Measurements from ENCODE around the gene ASH1L. TPM values are rescaled to one million over a fixed set of nuclear protein-coding genes. Genes with fewer than 3 reads are reported as not detected.
"Not testable (repeated sequence)": the region's sequence is repeated elsewhere in the genome, so short reads cannot be mapped to it uniquely, and the experiment has no call there.

ASH1L gene
- total and polyA plus RNA-seq, 2 donors (not counting 3 experiments of a cell fraction or from before 2014, with no cell fraction given) = 11.6 to 29.2 TPM

GRCh38 chr1:155487541-155487940 lies 75.1 kb downstream of the ASH1L start:
- dilution Hi-C loops (cut with MboI; ENCODE audit: extremely low pct_ligation_motif_present, low sequenced_read_pairs) = no loop called here
- intact Hi-C loops (cut with micrococcal nuclease) = no loop called here

GRCh38 chr1:155486952-155487351 lies 75.7 kb downstream of the ASH1L start:
- BruUV-seq (replicated peaks); H4K20me1 ChIP-seq (replicated peaks; ENCODE audit: control insufficient read depth, extremely low read depth, insufficient read depth, low read length); H3K36me3 ChIP-seq (ENCODE audit: control insufficient read depth in 2 of 2, extremely low read depth in 1 of 2, insufficient read depth in 2 of 2, low read length in 2 of 2); dilution Hi-C loops (cut with MboI; ENCODE audit: extremely low pct_ligation_motif_present, low sequenced_read_pairs); H3K9me3 ChIP-seq (replicated peaks; ENCODE audit: control insufficient read depth, insufficient read depth, low read length); DNase-seq (ENCODE audit: low read depth, low spot score); H2AFZ ChIP-seq (ENCODE audit: low read depth, low read length); H3K4me2 ChIP-seq (ENCODE audit: insufficient read depth, low read length); H3K9ac ChIP-seq (replicated peaks; ENCODE audit: extremely low read depth, insufficient read depth, low read length); H3K27ac ChIP-seq (ENCODE audit: insufficient read depth, low read depth, low read length); FAIRE-seq; POLR2A ChIA-PET; intact Hi-C loops (cut with micrococcal nuclease); H3K4me3 ChIP-seq (replicated peaks in 1 of 3; ENCODE audit: insufficient read depth in 1 of 3, low read depth in 1 of 3, low read length in 3 of 3); H3K79me2 ChIP-seq (ENCODE audit: control insufficient read depth, insufficient read depth, low read length); H3K27me3 ChIP-seq (ENCODE audit: control insufficient read depth in 2 of 2, insufficient read depth in 2 of 2, low read length in 2 of 2); H3K9me1 ChIP-seq (replicated peaks; ENCODE audit: control insufficient read depth, extremely low read depth, insufficient read depth, low read length); H3K4me1 ChIP-seq (ENCODE audit: control insufficient read depth, extremely low read depth, insufficient read depth, low read length): not testable (repeated sequence)
- CTCF ChIA-PET = interaction anchor here (1.1 to 1.4 kb wide), 2 partner anchors 9 to 17 kb away, joined by 3 to 4 read pairs; no protein-coding TSS in a partner anchor

More at GRCh38 chr1:155487541-155487940, 75.1 kb downstream of the ASH1L start:
- H3K4me3 ChIP-seq (replicated peaks in 1 of 3; ENCODE audit: insufficient read depth in 1 of 3, low read depth in 1 of 3, low read length in 3 of 3) = no peak overlapping the region
- no peaks in the 10 kb centered on the region for H3K9me1 ChIP-seq (replicated peaks; ENCODE audit: control insufficient read depth, extremely low read depth, insufficient read depth, low read length)
- H3K36me3 ChIP-seq (ENCODE audit: control insufficient read depth in 2 of 2, extremely low read depth in 1 of 2, insufficient read depth in 2 of 2, low read length in 2 of 2) = no peaks in the 10 kb centered on the region
- FAIRE-seq (no peak), DNase-seq (ENCODE audit: low read depth, low spot score) (no peak)
- CTCF ChIA-PET = interaction anchor here (1.1 to 1.4 kb wide), 2 partner anchors 8 to 17 kb away, joined by 3 to 4 read pairs; no protein-coding TSS in a partner anchor
- no peaks in the 10 kb centered on the region for H3K4me1 ChIP-seq (ENCODE audit: control insufficient read depth, extremely low read depth, insufficient read depth, low read length)
- POLR2A ChIA-PET = interaction anchor here (0.7 kb wide), 1 partner anchor 23 kb away, joined by 4 read pairs; no protein-coding TSS in a partner anchor
- peaks cover 4% of the 10 kb centered on the region for H3K79me2 ChIP-seq (ENCODE audit: control insufficient read depth, insufficient read depth, low read length)
- no peak overlapping the region for H3K4me2 ChIP-seq (ENCODE audit: insufficient read depth, low read length)
- H3K9me3 ChIP-seq (replicated peaks; ENCODE audit: control insufficient read depth, insufficient read depth, low read length) = no peaks in the 10 kb centered on the region
- H3K27ac ChIP-seq (ENCODE audit: insufficient read depth, low read depth, low read length) = no peak overlapping the region
- no TSS peak for BruUV-seq (replicated peaks)
- H3K9ac ChIP-seq (replicated peaks; ENCODE audit: extremely low read depth, insufficient read depth, low read length) = no peak overlapping the region
- no peak overlapping the region for H2AFZ ChIP-seq (ENCODE audit: low read depth, low read length)
- H4K20me1 ChIP-seq (replicated peaks; ENCODE audit: control insufficient read depth, extremely low read depth, insufficient read depth, low read length) = no peaks in the 10 kb centered on the region
- TF ChIP-seq FOS (IDR thresholded peaks at IDR 0.05; ENCODE audit: borderline replicate concordance, insufficient read depth, low read length) = no peak
- TF ChIP-seq JUN (IDR thresholded peaks at IDR 0.05; ENCODE audit: borderline replicate concordance, insufficient read depth, insufficient read length, low read depth) = no peak
- no peak for TF ChIP-seq EZH2 (IDR thresholded peaks at IDR 0.05; ENCODE audit: borderline replicate concordance, low read depth, low read length, severe bottlenecking)
- no peak for TF ChIP-seq POLR2A (IDR thresholded peaks at IDR 0.05; ENCODE audit: low read depth, low read length)
- no peak for TF ChIP-seq GATA2 (IDR thresholded peaks at IDR 0.05; ENCODE audit: insufficient read depth, insufficient read length, low read depth, low read length)
- H3K27me3 ChIP-seq (ENCODE audit: control insufficient read depth in 2 of 2, insufficient read depth in 2 of 2, low read length in 2 of 2) = no peaks in the 10 kb centered on the region

Data from endothelial cell of umbilical vein (primary cell).